Cardiac septum (tissue), 1 donor: ENCODE data around the gene GNB2. TPM values are rescaled to one million over a fixed set of nuclear protein-coding genes. Genes with fewer than 3 reads are reported as not detected.

Source experiments
- DNase-seq: peaks from one replicate; pipeline ENCODE4 v3.0.0-alpha.2; 2020; ENCODE audit warnings: low spot score
- intact Hi-C: fragments of 100-400 bp; cut with DNase I; formaldehyde crosslinking; loops from one replicate; pipeline ENCODE4 v1.14.0; 2022
- long read RNA-seq: library from polyadenylated mRNA; unstranded; transcript quantifications from one replicate; pipeline ENCODE4 v2.0.0, GENCODE V29; 2021
- total RNA-seq: library from RNA; stranded (reverse); fragmentation: NEBNext Ultra II Directional; extraction: Animal tissue kit (Norgen Biotek cat#: 25700); gene quantifications from one replicate; pipeline ENCODE4 v1.2.1, GENCODE V29; 2021
- donor health status: DM: no; HTN: no; CAD: no.

Gene GNB2
- 123 TPM for total RNA-seq
- long read RNA-seq, transcript GNB2-201 (10 exons, 1,878 nt) = major isoform, 94 of 132 reads
- long read RNA-seq, transcript GNB2-202 (9 exons, 1,524 nt) = minor isoform, 6 of 132 reads
- long read RNA-seq, partial matches to known transcripts = 9 of 132 reads
- long read RNA-seq, other reads (novel, unspliced or antisense) = 22 of 132 reads

GRCh38 chr7:100673302-100673941 is at the start of gene GNB2:
GNB2 (plus strand) TSS chr7:100673740; CDS start chr7:100676266, 2,526 bp downstream.
- intact Hi-C loops = loop anchor here (2.0 to 5.0 kb wide), 3 partner anchors 34 to 86 kb away; partner anchors contain the start of genes FBXO24, LRCH4, MOSPD3 and POP7
- DNase-seq = peak; percentile 100

DNA sequence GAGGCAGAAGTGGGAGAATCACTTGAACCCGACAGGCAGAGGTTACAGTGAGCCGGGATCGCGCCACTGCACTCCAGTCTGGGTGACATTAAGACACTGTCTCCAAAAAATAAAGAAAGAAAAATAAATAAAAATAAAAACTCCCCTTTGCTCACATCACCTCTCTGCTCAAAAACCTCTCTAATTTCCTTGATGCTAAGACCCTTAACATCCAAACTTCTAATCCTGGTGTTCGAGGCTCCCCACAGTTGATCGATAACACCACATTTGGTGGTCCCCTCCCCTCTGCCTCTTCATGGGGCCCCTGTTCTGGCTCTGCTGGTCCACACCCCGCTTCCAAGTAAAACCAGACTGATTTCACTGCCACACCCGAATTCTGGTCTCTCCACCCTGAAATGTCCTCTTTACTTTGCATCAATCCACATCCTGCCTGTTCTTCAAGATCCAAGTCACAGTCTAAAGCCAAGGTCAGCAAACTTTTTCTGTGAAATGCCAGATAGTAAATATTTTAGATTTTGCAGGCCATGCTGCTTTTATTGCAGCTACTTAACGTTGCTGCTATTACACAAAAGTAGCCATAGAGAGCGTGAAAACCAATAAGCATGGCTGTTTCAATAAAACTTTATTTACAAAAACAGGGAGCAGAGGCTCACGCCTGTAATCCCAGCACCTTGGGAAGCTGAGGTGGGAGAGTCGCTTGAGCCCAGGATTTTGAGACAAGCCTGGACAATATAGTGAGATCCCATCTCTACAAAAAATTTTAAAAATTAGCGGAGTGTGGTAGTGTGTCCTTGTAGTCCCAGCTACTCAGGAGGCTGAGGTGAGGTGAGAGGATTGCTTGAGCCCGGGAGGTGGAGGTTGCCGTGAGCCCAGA is 49.4 kb upstream of the GNB2 start:
- intact Hi-C loops = no loop called here
- no peak for DNase-seq

- intact Hi-C loops = no loop called here
Observed at GRCh38 chr7:100626055-100626454, 47.5 kb upstream of the GNB2 start.

GRCh38 chr7:100626530-100627237 is 46.9 kb upstream of the GNB2 start:
- peak; percentile 91 for DNase-seq

More at GRCh38 chr7:100626055-100626454, 47.5 kb upstream of the GNB2 start:
- no peak for DNase-seq

DNA sequence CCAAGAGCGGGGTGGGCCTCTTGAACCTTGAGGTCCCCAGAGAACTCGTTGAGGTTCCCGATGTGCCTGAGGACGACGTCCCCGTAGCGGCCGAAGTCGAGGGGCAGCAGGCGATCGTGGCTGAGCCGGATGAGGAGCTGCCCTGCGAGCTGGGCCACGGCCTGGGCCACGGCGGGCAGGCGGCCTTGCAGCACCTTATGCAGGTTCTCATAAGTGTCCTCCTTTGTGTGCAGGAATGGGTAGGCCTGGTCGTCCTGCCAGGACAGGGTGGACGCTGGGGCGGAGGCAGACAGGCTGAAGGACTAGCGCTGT is 46.3 kb upstream of the GNB2 start:
- intact Hi-C loops = no loop called here

More at GRCh38 chr7:100626530-100627237, 46.9 kb upstream of the GNB2 start:
- intact Hi-C loops = no loop called here

GRCh38 chr7:100629117-100629716 is 44.3 kb upstream of the GNB2 start:
- intact Hi-C loops = no loop called here
- DNase-seq = no peak

More for the DNA sequence above, 46.3 kb upstream of the GNB2 start:
- DNase-seq = no peak

DNA sequence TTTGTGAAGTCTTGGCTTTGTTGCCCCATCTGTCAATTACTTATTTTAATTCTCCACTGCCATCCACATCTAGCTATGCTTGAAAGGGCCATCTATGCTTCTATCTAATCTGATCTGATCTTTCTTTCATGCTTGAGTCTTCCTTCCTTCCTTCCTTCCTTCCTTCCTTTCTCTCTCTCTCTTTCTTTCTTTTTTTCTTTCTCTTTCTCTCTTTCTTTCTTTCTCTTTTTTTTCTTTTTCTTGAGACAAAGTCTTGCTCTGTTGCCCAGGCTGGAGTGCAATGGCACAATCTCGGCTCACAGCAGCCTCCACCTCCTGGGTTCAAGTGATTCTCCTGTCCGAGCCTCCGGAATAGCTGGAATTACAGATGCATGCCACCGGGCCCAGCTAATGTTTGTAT is 43.5 kb upstream of the GNB2 start:
- intact Hi-C loops = no loop called here

DNA sequence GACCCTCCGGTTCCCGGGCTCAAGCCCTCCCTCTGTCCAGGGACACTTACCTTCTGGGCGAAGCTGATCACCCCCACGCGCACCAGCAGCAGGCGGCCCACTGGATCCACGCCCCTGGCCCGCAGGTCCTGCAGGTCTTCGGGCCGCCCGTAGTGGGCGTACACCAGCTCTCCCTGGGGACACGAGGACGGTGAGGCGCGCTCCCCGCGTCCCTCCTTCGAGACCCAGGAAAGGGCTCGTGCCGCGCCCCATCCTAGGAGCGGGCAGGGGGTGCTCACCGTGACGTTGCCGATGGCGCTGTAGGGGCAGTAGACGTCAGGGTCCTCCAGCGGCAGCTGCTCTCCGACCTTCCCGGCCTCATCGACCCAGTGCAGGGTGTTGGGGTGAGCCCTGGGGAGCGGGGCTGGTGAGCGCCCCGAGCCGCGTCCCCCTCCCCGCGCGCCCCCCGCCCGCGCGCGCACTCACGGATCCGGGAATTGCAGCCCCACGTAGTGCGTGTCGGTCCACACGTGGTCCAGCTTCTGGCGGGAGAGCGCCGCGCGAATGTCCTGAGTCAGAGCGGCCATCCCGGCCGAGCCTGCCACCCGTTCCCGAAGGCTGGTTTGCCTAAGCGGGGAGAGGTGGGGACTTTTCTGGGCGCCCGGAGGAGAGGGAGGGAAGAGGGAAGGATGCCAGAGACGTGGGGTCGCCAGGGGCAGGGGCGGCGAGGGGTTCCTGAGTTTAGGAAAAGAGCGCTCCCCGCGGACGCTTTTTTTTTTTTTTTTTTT is 40.4 kb upstream of the GNB2 start:
- no peak for DNase-seq
- intact Hi-C loops = no loop called here

More for the DNA sequence above, 43.5 kb upstream of the GNB2 start:
- no peak for DNase-seq

- intact Hi-C loops = no loop called here
- DNase-seq = no peak
Observed at GRCh38 chr7:100639995-100640516, 33.5 kb upstream of the GNB2 start.

DNA sequence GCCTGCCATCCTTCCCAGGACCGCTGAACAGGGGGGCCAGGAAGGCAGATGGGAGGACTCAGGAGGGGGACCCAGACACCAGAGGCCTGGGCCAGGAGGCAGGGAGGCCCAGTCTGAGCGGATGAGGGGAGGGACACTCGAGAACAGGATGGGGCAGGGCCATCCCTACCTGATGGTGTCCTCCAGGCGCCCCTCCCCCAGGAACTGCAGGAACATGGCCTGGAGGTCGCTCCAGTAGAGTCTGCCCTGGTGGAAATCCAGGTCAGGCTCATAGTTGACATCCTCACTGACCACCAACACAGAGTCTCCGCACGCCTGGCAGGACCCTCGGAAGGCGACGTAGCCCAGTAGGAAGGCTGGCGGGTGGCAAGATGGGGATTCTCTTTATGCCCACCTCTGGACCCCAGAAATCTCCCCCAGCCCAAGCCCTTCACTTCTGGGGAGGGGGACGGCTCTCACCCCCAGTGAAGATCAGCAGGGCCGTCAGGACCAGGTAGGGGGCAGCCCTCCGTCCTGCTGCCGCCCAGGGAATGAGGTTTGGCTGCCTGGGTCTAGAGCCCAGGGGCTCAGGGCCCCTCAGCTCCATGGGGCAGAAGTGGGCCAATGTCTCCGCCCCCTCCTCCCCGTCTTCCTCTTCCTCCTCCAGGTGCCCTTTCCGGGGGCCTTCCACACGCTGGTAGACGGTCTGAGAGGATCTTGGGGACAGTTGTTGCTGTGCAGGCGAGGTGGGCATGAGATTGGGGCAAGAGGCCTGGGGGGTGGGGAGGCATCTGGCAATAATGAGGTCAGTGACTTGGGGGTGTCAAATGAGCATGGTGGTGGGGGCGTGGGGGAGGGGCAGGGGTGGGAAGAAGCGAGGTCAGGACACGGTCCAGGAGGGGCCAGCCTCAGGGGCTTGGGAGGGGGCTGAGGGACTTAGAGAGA is 32.8 kb upstream of the GNB2 start:
- intact Hi-C loops = no loop called here
- DNase-seq = no peak

- DNase-seq = no peak
- intact Hi-C loops = no loop called here
Observed at GRCh38 chr7:100641463-100641859, 32.1 kb upstream of the GNB2 start, which contains the start of gene TFR2. TFR2 (minus strand) TSS chr7:100641552; CDS start chr7:100641509, 43 bp downstream.

- intact Hi-C loops = no loop called here
- no peak for DNase-seq
Observed at GRCh38 chr7:100641860-100642533, 31.5 kb upstream of the GNB2 start.

DNA sequence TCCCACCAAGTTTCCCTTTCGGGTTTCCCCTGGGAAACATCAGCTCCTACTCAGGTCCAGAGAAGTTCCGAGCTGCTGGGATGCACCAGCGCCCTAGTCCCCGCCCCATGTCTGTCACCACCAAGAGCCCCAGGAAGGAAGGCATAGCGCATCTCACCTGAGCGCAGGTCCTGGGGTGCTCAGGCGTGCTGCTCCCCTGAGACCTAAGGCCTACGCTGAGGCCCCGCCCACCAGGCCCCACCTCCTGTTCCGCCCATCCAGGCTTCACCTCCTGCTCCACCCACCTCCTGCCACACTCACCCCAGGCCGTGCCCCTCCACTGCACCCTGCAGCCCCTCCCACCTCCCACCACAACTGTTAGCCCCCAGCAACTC is 31.0 kb upstream of the GNB2 start:
- intact Hi-C loops = no loop called here
- no peak for DNase-seq

DNA sequence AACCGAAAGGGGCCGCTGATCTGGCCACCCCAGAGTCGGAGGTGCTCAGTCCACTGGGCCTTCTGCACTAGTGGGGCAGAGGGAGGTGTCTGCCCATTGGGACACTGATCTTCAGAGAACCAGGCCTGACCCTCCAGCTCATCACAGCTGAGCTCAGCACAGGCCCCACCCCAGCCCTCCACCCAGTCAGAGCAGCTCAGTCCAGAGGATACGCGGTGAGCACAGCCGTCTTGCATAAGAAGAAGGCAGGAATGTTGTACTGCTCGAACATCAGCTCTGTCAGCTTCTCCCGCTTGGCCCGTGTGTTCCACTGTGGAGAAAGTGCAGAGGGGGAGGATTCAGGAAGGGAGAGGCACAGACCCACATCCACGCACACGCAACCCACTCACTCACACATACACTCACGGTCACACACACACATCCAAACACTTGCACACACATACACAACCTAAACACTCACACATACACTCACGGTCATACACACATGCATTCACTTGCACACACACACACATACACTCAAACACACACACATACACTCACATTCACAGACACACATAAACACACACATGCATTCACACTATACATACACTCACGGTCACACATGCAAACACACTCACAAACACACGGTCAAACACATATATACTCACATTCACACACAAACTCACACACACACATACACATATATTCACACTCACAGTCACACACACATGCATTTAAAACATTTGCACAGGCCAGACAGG is 23.5 kb upstream of the GNB2 start:
- intact Hi-C loops = no loop called here
- DNase-seq = no peak

GRCh38 chr7:100654908-100655831 is 18.4 kb upstream of the GNB2 start:
- intact Hi-C loops = no loop called here
- DNase-seq = no peak
